HEK293 (cell line): ENCODE measurements around the gene SPATA31D3.

Experiments
- CTCF ChIA-PET: fragments of 350-600 bp; formaldehyde crosslinking; extraction: SDS; loops from one replicate; lab custom pipeline; 2021; ENCODE audit warnings: antibody characterized with exemption; lab: Yijun Ruan, JAX
- POLR2A ChIA-PET: fragments of 300-600 bp; formaldehyde crosslinking; extraction: SDS; loops from one replicate; lab custom pipeline; 2020; ENCODE audit warnings: antibody characterized with exemption, inconsistent platforms; lab: Yijun Ruan, JAX
- H3K27ac ChIP-seq: fragments of 200-500 bp; sonication (Bioruptor generic); 2 replicates; pipeline ENCODE4 v1.5.1; 2014; ENCODE audit warnings: low read depth, low read length, control low read depth, inconsistent platforms; ENCODE audit errors: extremely low read depth
- H3K36me3 ChIP-seq, 2 experiments: fragments of 200-500 bp in 1 of 2; sonication (Bioruptor generic) in 1 of 2; 1 replicate in 1 of 2; 2 replicates in 1 of 2; pipeline ENCODE4 v1.5.1; 2014 to 2017; ENCODE audit warnings: inconsistent platforms in 2 of 2, low read length in 2 of 2; ENCODE audit not compliant: control insufficient read depth in 2 of 2, insufficient read depth in 1 of 2
- H3K4me1 ChIP-seq: fragments of 200-500 bp; sonication (Bioruptor generic); 2 replicates; pipeline ENCODE4 v1.5.1; 2014; ENCODE audit warnings: mild to moderate bottlenecking, low read length, inconsistent platforms; ENCODE audit not compliant: control insufficient read depth, insufficient read depth
- H3K4me3 ChIP-seq: 2 replicates; pipeline ENCODE4 v1.5.1; 2011; ENCODE audit warnings: low read depth, mild to moderate bottlenecking, control low read depth, low read length, moderate library complexity
- H3K9me3 ChIP-seq: fragments of 200-500 bp; sonication (Bioruptor generic); 2 replicates; pipeline ENCODE4 v1.5.1; 2014; ENCODE audit warnings: low read depth, low read length, inconsistent platforms; ENCODE audit not compliant: control insufficient read depth, insufficient read depth
- HOXD13 ChIP-seq: sonication (generic); formaldehyde crosslinking; IDR thresholded peaks from 2 replicates; pipeline ENCODE4 v1.8.0; 2022; ENCODE audit warnings: missing genetic modification reagents, borderline replicate concordance
- MEIS1 ChIP-seq: sonication (generic); formaldehyde crosslinking; IDR thresholded peaks from 2 replicates; pipeline ENCODE4 v1.8.1; 2022; ENCODE audit warnings: missing genetic modification reagents, mild to moderate bottlenecking, borderline replicate concordance
- MYNN ChIP-seq: fragments of 450-650 bp; formaldehyde crosslinking; IDR thresholded peaks from 2 replicates; pipeline ENCODE4 v1.5.1; 2016; ENCODE audit warnings: missing biosample characterization, missing genetic modification characterization, borderline replicate concordance
- ZFP3 ChIP-seq: fragments of 450-650 bp; formaldehyde crosslinking; IDR thresholded peaks from 2 replicates; pipeline ENCODE4 v1.5.1; 2016; ENCODE audit warnings: low read depth, missing biosample characterization, missing genetic modification characterization
- ZNF169 ChIP-seq: fragments of 450-650 bp; formaldehyde crosslinking; IDR thresholded peaks from 2 replicates; pipeline ENCODE4 v1.5.1; 2016; ENCODE audit warnings: missing biosample characterization, missing genetic modification characterization
- ZNF26 ChIP-seq: fragments of 450-650 bp; formaldehyde crosslinking; IDR thresholded peaks from 2 replicates; pipeline ENCODE4 v1.5.1; 2016; ENCODE audit warnings: missing biosample characterization, missing genetic modification characterization
- ZNF280C ChIP-seq: fragments of 450-650 bp; formaldehyde crosslinking; IDR thresholded peaks from 2 replicates; pipeline ENCODE4 v1.5.1; 2016; ENCODE audit warnings: missing biosample characterization, missing genetic modification characterization
- ZNF292 ChIP-seq: fragments of 450-650 bp; formaldehyde crosslinking; IDR thresholded peaks from 2 replicates; pipeline ENCODE4 v1.5.1; 2016; ENCODE audit warnings: low read depth, missing biosample characterization, missing genetic modification characterization, borderline replicate concordance
- ZNF362 ChIP-seq: fragments of 450-650 bp; formaldehyde crosslinking; IDR thresholded peaks from 2 replicates; pipeline ENCODE4 v1.5.1; 2016; ENCODE audit warnings: missing biosample characterization, missing genetic modification characterization
- ZNF37A ChIP-seq: fragments of 450-650 bp; IDR thresholded peaks from 2 replicates; pipeline ENCODE4 v1.5.1; 2018; ENCODE audit warnings: missing biosample characterization, missing genetic modification characterization
- ZNF549 ChIP-seq: fragments of 450-650 bp; IDR thresholded peaks from 2 replicates; pipeline ENCODE4 v1.5.1; 2018; ENCODE audit warnings: missing biosample characterization, missing genetic modification characterization, mild to moderate bottlenecking, inconsistent platforms, moderate library complexity
- ZNF571 ChIP-seq: fragments of 450-650 bp; formaldehyde crosslinking; IDR thresholded peaks from 2 replicates; pipeline ENCODE4 v1.5.0; 2017; ENCODE audit warnings: missing biosample characterization, missing genetic modification characterization
- ZNF658 ChIP-seq: fragments of 450-650 bp; formaldehyde crosslinking; IDR thresholded peaks from 2 replicates; pipeline ENCODE4; 2016; ENCODE audit warnings: missing biosample characterization, missing genetic modification characterization
- ZNF777 ChIP-seq: fragments of 450-650 bp; formaldehyde crosslinking; IDR thresholded peaks from 2 replicates; pipeline ENCODE4 v1.5.1; 2017; ENCODE audit warnings: missing biosample characterization, missing genetic modification characterization, borderline replicate concordance
- ZNF837 ChIP-seq: fragments of 450-650 bp; formaldehyde crosslinking; IDR thresholded peaks from 2 replicates; pipeline ENCODE4 v1.5.1; 2016; ENCODE audit warnings: missing biosample characterization, missing genetic modification characterization
- ZSCAN16 ChIP-seq: fragments of 450-650 bp; formaldehyde crosslinking; IDR thresholded peaks from 2 replicates; pipeline ENCODE4 v1.5.1; 2016; ENCODE audit warnings: missing biosample characterization, missing genetic modification characterization
- ZSCAN30 ChIP-seq: fragments of 450-650 bp; IDR thresholded peaks from 2 replicates; pipeline ENCODE4 v1.5.1; 2018; ENCODE audit warnings: missing biosample characterization, mild to moderate bottlenecking, missing genetic modification characterization, moderate library complexity
- TF ChIP-seq, protein P1 (sequence below): fragments of 450-650 bp; formaldehyde crosslinking; IDR thresholded peaks from 2 replicates; pipeline ENCODE4; 2016; ENCODE audit warnings: missing biosample characterization, missing genetic modification characterization
- TF ChIP-seq, protein P2 (sequence below): fragments of 450-650 bp; formaldehyde crosslinking; IDR thresholded peaks from 2 replicates; pipeline ENCODE4 v1.5.1; 2016; ENCODE audit warnings: missing biosample characterization, missing genetic modification characterization, borderline replicate concordance

The SPATA31D3 gene

DNA sequence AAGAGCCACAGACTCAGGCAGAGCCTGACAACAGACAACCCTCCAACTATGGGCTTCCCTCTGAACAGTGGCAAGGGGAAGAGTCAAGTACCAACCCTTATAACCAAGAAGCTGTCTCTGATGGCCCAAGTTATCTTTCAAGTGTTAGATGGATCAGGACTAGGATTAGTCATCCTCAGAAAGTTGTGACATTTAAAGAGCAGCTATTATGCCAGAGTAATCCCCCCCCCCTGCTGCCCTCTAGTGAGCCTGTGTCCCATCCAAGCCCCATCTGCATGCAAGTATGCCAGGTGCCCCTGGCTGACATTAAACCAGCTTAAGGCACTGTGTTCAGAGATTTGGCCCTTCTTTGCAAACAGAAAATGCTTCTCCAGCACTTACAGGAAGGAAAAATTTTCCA, 28.4 kb downstream of the SPATA31D3 start:
- H3K36me3 ChIP-seq = no peaks in the 10 kb centered on the region
- no peaks in the 10 kb centered on the region for H3K4me1 ChIP-seq
- no peak overlapping the region for H3K27ac ChIP-seq
- CTCF ChIA-PET = interaction anchor here (0.6 to 0.8 kb wide), 2 partner anchors 128 to 910 kb away, joined by 3 read pairs; no protein-coding TSS in a partner anchor
- TF ChIP-seq ZNF777 (tag by site-specific recombination) = no peak
- TF ChIP-seq ZNF37A (tag by site-specific recombination) = no peak
- TF ChIP-seq, all 188 proteins: peak for 0
- POLR2A ChIA-PET = no interaction called here
- Histone ChIP-seq H3K4me3 (no peak overlapping the region), H3K9me3 (no peaks in the 10 kb centered on the region)

- Histone ChIP-seq H3K9me3 (no peaks in the 10 kb centered on the region), H3K27ac (no peak overlapping the region), H3K36me3 (no peaks in the 10 kb centered on the region), H3K4me1 (no peaks in the 10 kb centered on the region), H3K4me3 (no peak overlapping the region)
- ChIA-PET POLR2A (no interaction called here), CTCF (no interaction called here)
- TF ChIP-seq ZNF362 (tag by site-specific recombination) (no peak), ZNF549 (tag by site-specific recombination) (no peak), ZNF658 (tag by site-specific recombination) (no peak), HOXD13 (no peak), MEIS1 (CRISPR knock-in tag) (no peak), MYNN (tag by site-specific recombination) (no peak), ZNF169 (no peak), ZNF571 (tag by site-specific recombination) (no peak), ZNF26 (tag by site-specific recombination) (no peak), ZSCAN16 (tag by site-specific recombination) (no peak), ZNF292 (tag by site-specific recombination) (no peak), ZSCAN30 (tag by site-specific recombination) (no peak), ZNF837 (no peak), ZFP3 (no peak), ZNF280C (tag by site-specific recombination) (no peak)
- TF ChIP-seq, protein P1, sequence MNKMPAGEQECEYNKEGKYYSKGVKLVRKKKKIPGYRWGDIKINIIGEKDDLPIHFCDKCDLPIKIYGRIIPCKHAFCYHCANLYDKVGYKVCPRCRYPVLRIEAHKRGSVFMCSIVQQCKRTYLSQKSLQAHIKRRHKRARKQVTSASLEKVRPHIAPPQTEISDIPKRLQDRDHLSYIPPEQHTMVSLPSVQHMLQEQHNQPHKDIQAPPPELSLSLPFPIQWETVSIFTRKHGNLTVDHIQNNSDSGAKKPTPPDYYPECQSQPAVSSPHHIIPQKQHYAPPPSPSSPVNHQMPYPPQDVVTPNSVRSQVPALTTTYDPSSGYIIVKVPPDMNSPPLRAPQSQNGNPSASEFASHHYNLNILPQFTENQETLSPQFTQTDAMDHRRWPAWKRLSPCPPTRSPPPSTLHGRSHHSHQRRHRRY (tag by site-specific recombination) = no peak
- TF ChIP-seq, protein P2, sequence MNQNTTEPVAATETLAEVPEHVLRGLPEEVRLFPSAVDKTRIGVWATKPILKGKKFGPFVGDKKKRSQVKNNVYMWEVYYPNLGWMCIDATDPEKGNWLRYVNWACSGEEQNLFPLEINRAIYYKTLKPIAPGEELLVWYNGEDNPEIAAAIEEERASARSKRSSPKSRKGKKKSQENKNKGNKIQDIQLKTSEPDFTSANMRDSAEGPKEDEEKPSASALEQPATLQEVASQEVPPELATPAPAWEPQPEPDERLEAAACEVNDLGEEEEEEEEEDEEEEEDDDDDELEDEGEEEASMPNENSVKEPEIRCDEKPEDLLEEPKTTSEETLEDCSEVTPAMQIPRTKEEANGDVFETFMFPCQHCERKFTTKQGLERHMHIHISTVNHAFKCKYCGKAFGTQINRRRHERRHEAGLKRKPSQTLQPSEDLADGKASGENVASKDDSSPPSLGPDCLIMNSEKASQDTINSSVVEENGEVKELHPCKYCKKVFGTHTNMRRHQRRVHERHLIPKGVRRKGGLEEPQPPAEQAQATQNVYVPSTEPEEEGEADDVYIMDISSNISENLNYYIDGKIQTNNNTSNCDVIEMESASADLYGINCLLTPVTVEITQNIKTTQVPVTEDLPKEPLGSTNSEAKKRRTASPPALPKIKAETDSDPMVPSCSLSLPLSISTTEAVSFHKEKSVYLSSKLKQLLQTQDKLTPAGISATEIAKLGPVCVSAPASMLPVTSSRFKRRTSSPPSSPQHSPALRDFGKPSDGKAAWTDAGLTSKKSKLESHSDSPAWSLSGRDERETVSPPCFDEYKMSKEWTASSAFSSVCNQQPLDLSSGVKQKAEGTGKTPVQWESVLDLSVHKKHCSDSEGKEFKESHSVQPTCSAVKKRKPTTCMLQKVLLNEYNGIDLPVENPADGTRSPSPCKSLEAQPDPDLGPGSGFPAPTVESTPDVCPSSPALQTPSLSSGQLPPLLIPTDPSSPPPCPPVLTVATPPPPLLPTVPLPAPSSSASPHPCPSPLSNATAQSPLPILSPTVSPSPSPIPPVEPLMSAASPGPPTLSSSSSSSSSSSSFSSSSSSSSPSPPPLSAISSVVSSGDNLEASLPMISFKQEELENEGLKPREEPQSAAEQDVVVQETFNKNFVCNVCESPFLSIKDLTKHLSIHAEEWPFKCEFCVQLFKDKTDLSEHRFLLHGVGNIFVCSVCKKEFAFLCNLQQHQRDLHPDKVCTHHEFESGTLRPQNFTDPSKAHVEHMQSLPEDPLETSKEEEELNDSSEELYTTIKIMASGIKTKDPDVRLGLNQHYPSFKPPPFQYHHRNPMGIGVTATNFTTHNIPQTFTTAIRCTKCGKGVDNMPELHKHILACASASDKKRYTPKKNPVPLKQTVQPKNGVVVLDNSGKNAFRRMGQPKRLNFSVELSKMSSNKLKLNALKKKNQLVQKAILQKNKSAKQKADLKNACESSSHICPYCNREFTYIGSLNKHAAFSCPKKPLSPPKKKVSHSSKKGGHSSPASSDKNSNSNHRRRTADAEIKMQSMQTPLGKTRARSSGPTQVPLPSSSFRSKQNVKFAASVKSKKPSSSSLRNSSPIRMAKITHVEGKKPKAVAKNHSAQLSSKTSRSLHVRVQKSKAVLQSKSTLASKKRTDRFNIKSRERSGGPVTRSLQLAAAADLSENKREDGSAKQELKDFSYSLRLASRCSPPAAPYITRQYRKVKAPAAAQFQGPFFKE (tag by site-specific recombination) = no peak
Measured at GRCh38 chr9:81974764-81975163, 31.5 kb downstream of the SPATA31D3 start.
